GM19193 (cell line): ENCODE data around the gene TIMM9.
A peak's percentile ranks its signal among the peaks of the same experiment; 100 is the strongest.

Source experiments
- POLR2A ChIP-seq: IDR thresholded peaks from 4 replicates; pipeline ENCODE4 v1.6.1; 2011; ENCODE audit not compliant: insufficient read depth, insufficient read length; ENCODE audit errors: extremely low read depth

Gene TIMM9

GRCh38 chr14:58415636-58416547 is 11.4 kb downstream of the TIMM9 start:
- no peak for TF ChIP-seq POLR2A

GRCh38 chr14:58414845-58415244 is 12.5 kb downstream of the TIMM9 start:
- TF ChIP-seq POLR2A = no peak

GRCh38 chr14:58408681-58409215 is 18.6 kb downstream of the TIMM9 start:
- no peak for TF ChIP-seq POLR2A

- TF ChIP-seq POLR2A = no peak
These were observed 25.7 kb downstream of the TIMM9 start for GRCh38 chr14:58401587-58401986.

- TF ChIP-seq POLR2A = no peak
These were observed 28.4 kb downstream of the TIMM9 start for GRCh38 chr14:58398895-58399294.

GRCh38 chr14:58398495-58398894 is 28.8 kb downstream of the TIMM9 start:
- no peak for TF ChIP-seq POLR2A

- TF ChIP-seq POLR2A = no peak
These were observed 30.2 kb downstream of the TIMM9 start for GRCh38 chr14:58397156-58397555.

- peak; percentile 58 for TF ChIP-seq POLR2A
These were observed 31.2 kb downstream of the TIMM9 start, which contains the start of gene TOMM20L for GRCh38 chr14:58395812-58396788. TOMM20L (plus strand) TSS chr14:58395930; CDS start chr14:58395958, 28 bp downstream.

- no peak for TF ChIP-seq POLR2A
These were observed 31.8 kb downstream of the TIMM9 start for GRCh38 chr14:58395562-58395811.

GRCh38 chr14:58390830-58391229 is 36.5 kb downstream of the TIMM9 start:
- no peak for TF ChIP-seq POLR2A

GRCh38 chr14:58376791-58377190 is 50.5 kb downstream of the TIMM9 start:
- no peak for TF ChIP-seq POLR2A

- TF ChIP-seq POLR2A = no peak
These were observed 58.4 kb downstream of the TIMM9 start for GRCh38 chr14:58368956-58369355.

GRCh38 chr14:58367296-58367695 is 60.0 kb downstream of the TIMM9 start:
- no peak for TF ChIP-seq POLR2A

GRCh38 chr14:58364316-58364715 is 63.0 kb downstream of the TIMM9 start:
- no peak for TF ChIP-seq POLR2A

- no peak for TF ChIP-seq POLR2A
These were observed 64.4 kb downstream of the TIMM9 start for GRCh38 chr14:58362798-58363412.
